ENCODE results near the gene KIF12.

The KIF12 gene

GRCh38 chr9:114056527-114056926 lies 42.6 kb downstream of the KIF12 start:
- H4K20me1 ChIP-seq (ENCODE audit: control insufficient read depth, insufficient read depth, low read depth, low read length) = no peaks in the 10 kb centered on the region
- TF ChIP-seq EZH2phosphoT487 (IDR thresholded peaks at IDR 0.05; ENCODE audit: borderline replicate concordance, low read length) (no peak), CTCF (IDR thresholded peaks at IDR 0.05; ENCODE audit: low read depth, low read length, poor library complexity, severe bottlenecking) (no peak)
- no peaks in the 10 kb centered on the region for H3K27me3 ChIP-seq (ENCODE audit: control insufficient read depth, low read length)
- no peak overlapping the region for H3K27ac ChIP-seq (ENCODE audit: low read depth, low read length)
- H3K9me2 ChIP-seq (replicated peaks; ENCODE audit: control insufficient read depth, low read length) = no peaks in the 10 kb centered on the region
- no peaks in the 10 kb centered on the region for H3K4me1 ChIP-seq (ENCODE audit: control insufficient read depth, low read length)
- H3K36me3 ChIP-seq (ENCODE audit: control insufficient read depth, low read length) = no peaks in the 10 kb centered on the region
- no peak overlapping the region for H3K4me2 ChIP-seq (ENCODE audit: low read length)
- H3K9me3 ChIP-seq (ENCODE audit: control insufficient read depth, insufficient read depth, low read length) = no peaks in the 10 kb centered on the region
- H3K79me2 ChIP-seq (ENCODE audit: control insufficient read depth, low read length) = no peaks in the 10 kb centered on the region
- no peaks in the 10 kb centered on the region for H3F3A ChIP-seq (ENCODE audit: control insufficient read depth, insufficient read depth)
- no peak overlapping the region for H3K4me3 ChIP-seq (ENCODE audit: low read length)

GRCh38 chr9:114055894-114056293 lies 43.2 kb downstream of the KIF12 start:
- H3F3A ChIP-seq (ENCODE audit: control insufficient read depth, insufficient read depth) = no peaks in the 10 kb centered on the region
- no peaks in the 10 kb centered on the region for H3K9me3 ChIP-seq (ENCODE audit: control insufficient read depth, insufficient read depth, low read length)
- H3K27me3 ChIP-seq (ENCODE audit: control insufficient read depth, low read length) = no peaks in the 10 kb centered on the region
- H3K4me1 ChIP-seq (ENCODE audit: control insufficient read depth, low read length) = no peaks in the 10 kb centered on the region
- TF ChIP-seq EZH2phosphoT487 (IDR thresholded peaks at IDR 0.05; ENCODE audit: borderline replicate concordance, low read length) (no peak), CTCF (IDR thresholded peaks at IDR 0.05; ENCODE audit: low read depth, low read length, poor library complexity, severe bottlenecking) (no peak)
- no peak overlapping the region for H3K27ac ChIP-seq (ENCODE audit: low read depth, low read length)
- no peaks in the 10 kb centered on the region for H3K79me2 ChIP-seq (ENCODE audit: control insufficient read depth, low read length)
- H3K4me2 ChIP-seq (ENCODE audit: low read length) = no peak overlapping the region
- no peak overlapping the region for H3K4me3 ChIP-seq (ENCODE audit: low read length)
- no peaks in the 10 kb centered on the region for H3K36me3 ChIP-seq (ENCODE audit: control insufficient read depth, low read length)
- H4K20me1 ChIP-seq (ENCODE audit: control insufficient read depth, insufficient read depth, low read depth, low read length) = no peaks in the 10 kb centered on the region
- H3K9me2 ChIP-seq (replicated peaks; ENCODE audit: control insufficient read depth, low read length) = no peaks in the 10 kb centered on the region

- H3K79me2 ChIP-seq (ENCODE audit: control insufficient read depth, low read length) = no peaks in the 10 kb centered on the region
- H3K9me3 ChIP-seq (ENCODE audit: control insufficient read depth, insufficient read depth, low read length) = no peaks in the 10 kb centered on the region
- H3K27ac ChIP-seq (ENCODE audit: low read depth, low read length) = no peak overlapping the region
- no peak overlapping the region for H3K4me3 ChIP-seq (ENCODE audit: low read length)
- no peaks in the 10 kb centered on the region for H3K9me2 ChIP-seq (replicated peaks; ENCODE audit: control insufficient read depth, low read length)
- no peak for TF ChIP-seq CTCF (IDR thresholded peaks at IDR 0.05; ENCODE audit: low read depth, low read length, poor library complexity, severe bottlenecking)
- TF ChIP-seq EZH2phosphoT487 (IDR thresholded peaks at IDR 0.05; ENCODE audit: borderline replicate concordance, low read length) = no peak
- H3K36me3 ChIP-seq (ENCODE audit: control insufficient read depth, low read length) = no peaks in the 10 kb centered on the region
- no peaks in the 10 kb centered on the region for H3K27me3 ChIP-seq (ENCODE audit: control insufficient read depth, low read length)
- H3K4me1 ChIP-seq (ENCODE audit: control insufficient read depth, low read length) = no peaks in the 10 kb centered on the region
- H4K20me1 ChIP-seq (ENCODE audit: control insufficient read depth, insufficient read depth, low read depth, low read length) = no peaks in the 10 kb centered on the region
- H3K4me2 ChIP-seq (ENCODE audit: low read length) = no peak overlapping the region
- H3F3A ChIP-seq (ENCODE audit: control insufficient read depth, insufficient read depth) = no peaks in the 10 kb centered on the region
Measured at GRCh38 chr9:114055061-114055460, 44.0 kb downstream of the KIF12 start.
